H1 (cell line): Measurements from ENCODE around the gene CDK13. TPM values are rescaled to one million over a fixed set of nuclear protein-coding genes. Genes with fewer than 3 reads are reported as not detected.

ENCODE experiments used
- CTCF ChIA-PET: fragments of 300-600 bp; sonication (Branson Sonifier 250); formaldehyde crosslinking; loops from one replicate; lab custom pipeline; 2021; ENCODE audit not compliant: partially characterized antibody; lab: Charles Lee
- POLR2A ChIA-PET: fragments of 300-600 bp; sonication (Branson Sonifier 250); formaldehyde crosslinking; loops from one replicate; lab custom pipeline; 2021; ENCODE audit warnings: inconsistent platforms; ENCODE audit not compliant: partially characterized antibody; lab: Charles Lee
- DNase-seq, 2 experiments: peaks; one replicate each; pipeline versions ENCODE4 v3.0.0 to v3.0.0-alpha.2; 2010 to 2022; ENCODE audit warnings: low spot score in 2 of 2, low read depth in 1 of 2, mixed read lengths in 1 of 2
- FAIRE-seq: peaks from 2 replicates; lab custom pipeline; 2011; peaks lifted over from hg19 to GRCh38; lab: Jason Lieb, UNC
- H2AFZ ChIP-seq: 2 replicates; pipeline ENCODE4 v1.8.1; 2012; ENCODE audit warnings: low read length, inconsistent platforms
- H2AK5ac ChIP-seq: 2 replicates; pipeline ENCODE4 v1.6.1; 2013; ENCODE audit warnings: low read depth, low read length
- H2BK120ac ChIP-seq: replicated peaks from 2 replicates; pipeline ENCODE3; 2013; ENCODE audit warnings: low read depth, low read length, inconsistent platforms
- H2BK12ac ChIP-seq: 2 replicates; pipeline ENCODE4 v1.6.1; 2013; ENCODE audit warnings: low read depth, low read length
- H2BK15ac ChIP-seq: 2 replicates; pipeline ENCODE4 v1.6.1; 2013; ENCODE audit warnings: low read length
- H2BK20ac ChIP-seq: 2 replicates; pipeline ENCODE4 v1.6.1; 2013; ENCODE audit warnings: low read length
- H2BK5ac ChIP-seq: 2 replicates; pipeline ENCODE4 v1.6.1; 2013; ENCODE audit warnings: low read depth, low read length
- H3K14ac ChIP-seq: 2 replicates; pipeline ENCODE4 v1.6.1; 2013; ENCODE audit warnings: inconsistent platforms; ENCODE audit not compliant: insufficient read length
- H3K18ac ChIP-seq: 2 replicates; pipeline ENCODE4 v1.6.1; 2013; ENCODE audit warnings: low read length; ENCODE audit errors: extremely low read depth
- H3K23ac ChIP-seq: 2 replicates; pipeline ENCODE4 v1.6.1; 2013; ENCODE audit warnings: inconsistent platforms; ENCODE audit not compliant: insufficient read length
- H3K23me2 ChIP-seq: 2 replicates; pipeline ENCODE4 v1.6.1; 2013; ENCODE audit warnings: low read depth, low read length
- H3K27ac ChIP-seq: 2 replicates; pipeline ENCODE4 v1.6.1; 2011; ENCODE audit warnings: low read depth, low read length, inconsistent platforms
- H3K27me3 ChIP-seq, 4 experiments: replicated peaks in 1 of 4; 1 replicate in 1 of 4; 2 replicates in 3 of 4; pipeline versions ENCODE4 v1.6.1 to v1.8.1; 2011 to 2013; ENCODE audit warnings: low read length in 3 of 4, mild to moderate bottlenecking in 3 of 4, inconsistent platforms in 2 of 4, mixed read lengths in 2 of 4, moderate library complexity in 1 of 4; ENCODE audit not compliant: control insufficient read depth in 3 of 4, insufficient read depth in 3 of 4; ENCODE audit errors: extremely low read depth in 1 of 4
- H3K36me3 ChIP-seq, 4 experiments: 2 replicates each; pipeline versions ENCODE4 v1.6.1 to v1.8.1; 2011 to 2013; ENCODE audit warnings: mild to moderate bottlenecking in 4 of 4, low read length in 3 of 4, moderate library complexity in 2 of 4, control low read depth in 1 of 4, inconsistent platforms in 1 of 4; ENCODE audit not compliant: insufficient read depth in 4 of 4, control insufficient read depth in 2 of 4
- H3K4ac ChIP-seq: replicated peaks from 2 replicates; pipeline ENCODE3; 2013; ENCODE audit warnings: low read length, low read depth, mixed read lengths, inconsistent platforms; ENCODE audit not compliant: insufficient read length
- H3K4me1 ChIP-seq, 4 experiments: replicated peaks in 1 of 4; 1 replicate in 1 of 4; 2 replicates in 3 of 4; pipeline versions ENCODE4 v1.6.1 to v1.8.1; 2011 to 2013; ENCODE audit warnings: low read length in 3 of 4, inconsistent platforms in 2 of 4, mixed read lengths in 1 of 4; ENCODE audit not compliant: insufficient read depth in 4 of 4, control insufficient read depth in 3 of 4
- H3K4me2 ChIP-seq, 2 experiments: 2 replicates each; pipeline versions ENCODE4 v1.6.1 to v1.8.1; 2011 to 2013; ENCODE audit warnings: low read depth in 2 of 2, low read length in 2 of 2, control low read depth in 1 of 2, inconsistent platforms in 1 of 2, mild to moderate bottlenecking in 1 of 2; ENCODE audit not compliant: insufficient read depth in 1 of 2
- H3K4me3 ChIP-seq, 4 experiments: fragments of 200-600, 300-600 bp in 1 of 4; sonication (generic), shearing (Covaris generic), sonication (Bioruptor Twin) in 1 of 4; 2 replicates each; pipeline versions ENCODE4 v1.5.1 to v1.8.1; 2011 to 2016; ENCODE audit warnings: low read length in 4 of 4, low read depth in 3 of 4, control low read depth in 2 of 4, inconsistent platforms in 2 of 4, mild to moderate bottlenecking in 2 of 4, mixed read lengths in 1 of 4, moderate library complexity in 1 of 4; ENCODE audit not compliant: insufficient read depth in 2 of 4; ENCODE audit errors: extremely low read depth in 1 of 4
- H3K56ac ChIP-seq: replicated peaks from 2 replicates; pipeline ENCODE3; 2013; ENCODE audit warnings: low read depth, mild to moderate bottlenecking, mixed read lengths, low read length, inconsistent platforms; ENCODE audit not compliant: insufficient read length
- H3K79me1 ChIP-seq: 2 replicates; pipeline ENCODE4 v1.6.1; 2013; ENCODE audit warnings: low read depth, low read length, control low read depth
- H3K79me2 ChIP-seq, 2 experiments: 2 replicates each; pipeline versions ENCODE4 v1.6.1 to v1.8.1; 2012 to 2013; ENCODE audit warnings: low read length in 2 of 2, mild to moderate bottlenecking in 2 of 2, inconsistent platforms in 1 of 2; ENCODE audit not compliant: insufficient read depth in 2 of 2, control insufficient read depth in 1 of 2
- H3K9ac ChIP-seq, 4 experiments: replicated peaks in 1 of 4; 1 replicate in 1 of 4; 2 replicates in 3 of 4; pipeline versions ENCODE4 v1.6.1 to v1.8.1; 2011 to 2013; ENCODE audit warnings: low read depth in 3 of 4, low read length in 3 of 4, control low read depth in 2 of 4, mild to moderate bottlenecking in 2 of 4, moderate library complexity in 2 of 4, inconsistent platforms in 1 of 4; ENCODE audit errors: extremely low read depth in 1 of 4
- H3K9me3 ChIP-seq, 2 experiments: 2 replicates each; pipeline versions ENCODE4 v1.6.1 to v1.8.1; 2012 to 2013; ENCODE audit warnings: mild to moderate bottlenecking in 2 of 2, moderate library complexity in 2 of 2, control low read depth in 1 of 2, inconsistent platforms in 1 of 2, low read depth in 1 of 2, low read length in 1 of 2, mixed read lengths in 1 of 2; ENCODE audit not compliant: insufficient read depth in 2 of 2
- H4K20me1 ChIP-seq, 2 experiments: replicated peaks in 1 of 2; 2 replicates each; pipeline versions ENCODE3 to v1.8.1; 2011 to 2013; ENCODE audit warnings: inconsistent platforms in 2 of 2, low read length in 2 of 2, mild to moderate bottlenecking in 1 of 2; ENCODE audit not compliant: insufficient read depth in 2 of 2, control insufficient read depth in 1 of 2
- H4K5ac ChIP-seq: 2 replicates; pipeline ENCODE4 v1.6.1; 2013; ENCODE audit warnings: low read length, low read depth, mixed read lengths, inconsistent platforms; ENCODE audit not compliant: insufficient read length
- H4K8ac ChIP-seq: 2 replicates; pipeline ENCODE4 v1.8.0; 2013; ENCODE audit warnings: mild to moderate bottlenecking, moderate library complexity, low read length, inconsistent platforms; ENCODE audit not compliant: insufficient read depth; ENCODE audit errors: extremely low read depth
- H4K91ac ChIP-seq: replicated peaks from 2 replicates; pipeline ENCODE3; 2013; ENCODE audit warnings: low read length, mixed read lengths, inconsistent platforms; ENCODE audit not compliant: insufficient read length
- CBX8 ChIP-seq: fragments of 300-800, 300-1000 bp; sonication (generic); IDR thresholded peaks from 2 replicates; pipeline ENCODE4 v1.7.1; 2016; ENCODE audit warnings: low read depth, low read length, borderline replicate concordance
- CHD2 ChIP-seq: IDR thresholded peaks from 2 replicates; pipeline ENCODE4 v1.6.1; 2012; ENCODE audit warnings: low read length, improper control_type of control experiment
- GTF2F1 ChIP-seq: IDR thresholded peaks from 2 replicates; pipeline ENCODE4 v1.6.1; 2012; ENCODE audit warnings: low read depth, low read length, improper control_type of control experiment, borderline replicate concordance
- KDM5A ChIP-seq: fragments of 200-600 bp; IDR thresholded peaks from 2 replicates; pipeline ENCODE4 v1.7.1; 2012; ENCODE audit warnings: mild to moderate bottlenecking, low read length, inconsistent platforms, mixed read lengths
- MAX ChIP-seq: IDR thresholded peaks from 2 replicates; pipeline ENCODE4 v1.6.1; 2012; ENCODE audit warnings: inconsistent platforms
- POLR2AphosphoS5 ChIP-seq: IDR thresholded peaks from 2 replicates; pipeline ENCODE4 v1.6.1; 2011; ENCODE audit warnings: low read depth, low read length
- SIRT6 ChIP-seq: IDR thresholded peaks from one replicate; pipeline ENCODE4 v1.7.1; 2012; ENCODE audit warnings: low read length, inconsistent platforms
- WGBS, 2 experiments: shearing (Covaris generic) in 1 of 2; methylation state at CpG; one replicate each; pipeline versions ENCODE4 v1.1.6 to v1.1.7; 2013 to 2015; ENCODE audit warnings: low lambda C conversion rate in 2 of 2, mixed read lengths in 2 of 2, inconsistent platforms in 1 of 2, low coverage in 1 of 2, missing lambda C conversion rate in 1 of 2; ENCODE audit not compliant: insufficient replicate concordance in 2 of 2, insufficient coverage in 1 of 2, insufficient read length in 1 of 2; ENCODE audit errors: extremely low coverage in 1 of 2, missing lambda C conversion rate in 1 of 2; 5-methylcytosine and 5-hydroxymethylcytosine counted together
- polyA plus RNA-seq, 7 experiments: library from polyadenylated mRNA; depleted of rRNA in 3 of 7; stranded (reverse) in 5 of 7; unstranded in 2 of 7; fragments of >200 nt in 5 of 7; fragments of 200-250 nt in 2 of 7; gene quantifications; 1 replicate in 5 of 7; 2 replicates in 1 of 7; 4 replicates in 1 of 7; pipeline versions ENCODE4 v1.2.1 to v1.2.3, GENCODE V29; 2011 to 2013; ENCODE audit warnings: missing spikeins in 2 of 7, mixed read lengths in 2 of 7
- total RNA-seq: library from RNA; stranded (reverse); fragmentation: NEBNext Ultra II Directional; extraction: Animal tissue kit (Norgen Biotek cat#: 25700); gene quantifications from 2 replicates; pipeline ENCODE4 v1.2.1, GENCODE V29; 2021

CDK13 gene
- total and polyA plus RNA-seq, 2 of the 8 experiments (the other 6 are each of a cell fraction or from before 2014, with no cell fraction given), result 22.6 to 49.5 TPM

GRCh38 chr7:40058026-40058425 is 108.0 kb downstream of the CDK13 start:
- H3K4me3 ChIP-seq, result no peak overlapping the region
- no peaks in the 10 kb centered on the region for H3K79me1 ChIP-seq
- H3K79me2 ChIP-seq, result no peaks in the 10 kb centered on the region
- no peaks in the 10 kb centered on the region for H4K20me1 ChIP-seq
- no peak overlapping the region for H3K9ac ChIP-seq
- no peak overlapping the region for H3K14ac ChIP-seq
- TF ChIP-seq CHD2 (no peak), CBX8 (no peak), MAX (no peak), KDM5A (no peak), GTF2F1 (no peak), POLR2AphosphoS5 (no peak), SIRT6 (no peak)
- no peaks in the 10 kb centered on the region for H3K4me1 ChIP-seq
- H3K27ac ChIP-seq, result no peak overlapping the region
- H2BK12ac ChIP-seq, result no peak overlapping the region
- no peak overlapping the region for H3K18ac ChIP-seq
- H2BK5ac ChIP-seq, result no peak overlapping the region
- no peaks in the 10 kb centered on the region for H3K23me2 ChIP-seq
- CTCF ChIA-PET, result interaction anchor here (1.0 to 1.9 kb wide), 4 partner anchors 16 to 161 kb away, joined by 3 to 8 read pairs (median 3); no protein-coding TSS in a partner anchor
- FAIRE-seq (no peak), DNase-seq (no peak)
- H2AFZ ChIP-seq, result no peak overlapping the region
- H4K5ac ChIP-seq, result no peak overlapping the region
- H3K36me3 ChIP-seq, result peaks cover 0 to 5% (median 1%) of the 10 kb centered on the region in 4 experiments; a peak in 4 of 8 replicates
- POLR2A ChIA-PET, result no interaction called here
- no peak overlapping the region for H2AK5ac ChIP-seq
- H3K27me3 ChIP-seq, result no peaks in the 10 kb centered on the region
- H3K23ac ChIP-seq, result no peak overlapping the region
- no peaks in the 10 kb centered on the region for H3K9me3 ChIP-seq
- no peak overlapping the region for H3K56ac ChIP-seq
- no peak overlapping the region for H4K91ac ChIP-seq
- H2BK120ac ChIP-seq, result no peak overlapping the region
- H4K8ac ChIP-seq, result no peak overlapping the region
- H3K4me2 ChIP-seq, result no peak overlapping the region
- H3K4ac ChIP-seq, result no peak overlapping the region
- H2BK15ac ChIP-seq, result no peak overlapping the region
- WGBS, 2 experiments, result 93 to 100% methylated on average over 1 to 2 of the region's 2 CpGs
- H2BK20ac ChIP-seq, result no peak overlapping the region
